ENCODE measurements around the gene ZNF521. TPM values are rescaled to one million over a fixed set of nuclear protein-coding genes. Genes with fewer than 3 reads are reported as not detected.
"Not testable (repeated sequence)": the region's sequence is repeated elsewhere in the genome, so short reads cannot be mapped to it uniquely, and the experiment has no call there.

ZNF521 gene
- total RNA-seq, 1 donor from 2014 or later, result 57.1 TPM

GRCh38 chr18:25033747-25034471 lies 318.1 kb downstream of the ZNF521 start:
- intact Hi-C loops (cut with DNase I), result no loop called here
- ATAC-seq, result no peak
- DNase-seq (ENCODE audit: low spot score), result no peak

GRCh38 chr18:25033175-25033574 lies 318.8 kb downstream of the ZNF521 start:
- ATAC-seq, result not testable (repeated sequence)

GRCh38 chr18:25029802-25030201 lies 322.2 kb downstream of the ZNF521 start:
- ATAC-seq, result no peak
- intact Hi-C loops (cut with DNase I), result no loop called here
- no peak for DNase-seq (ENCODE audit: low spot score)

More at GRCh38 chr18:25033175-25033574, 318.8 kb downstream of the ZNF521 start:
- DNase-seq (ENCODE audit: low spot score); intact Hi-C loops (cut with DNase I): not testable (repeated sequence)

GRCh38 chr18:25019931-25020330 lies 332.0 kb downstream of the ZNF521 start:
- intact Hi-C loops (cut with DNase I), result no loop called here

GRCh38 chr18:25019086-25019860 lies 332.7 kb downstream of the ZNF521 start:
- intact Hi-C loops (cut with DNase I), result no loop called here
- no peak for ATAC-seq

More at GRCh38 chr18:25019931-25020330, 332.0 kb downstream of the ZNF521 start:
- ATAC-seq (no peak), DNase-seq (ENCODE audit: low spot score) (no peak)

GRCh38 chr18:25016666-25017065 lies 335.3 kb downstream of the ZNF521 start:
- intact Hi-C loops (cut with DNase I), result no loop called here
- DNase-seq (ENCODE audit: low spot score), result no peak
- no peak for ATAC-seq

More at GRCh38 chr18:25019086-25019860, 332.7 kb downstream of the ZNF521 start:
- no peak for DNase-seq (ENCODE audit: low spot score)

- intact Hi-C loops (cut with DNase I), result no loop called here
- DNase-seq (ENCODE audit: low spot score), result no peak
- ATAC-seq, result no peak
These were observed 335.8 kb downstream of the ZNF521 start for GRCh38 chr18:25016181-25016580.

Measured in sciatic nerve (tissue), 2 donors.